HFF-Myc (cell line): Measurements from ENCODE around the gene ARHGEF12.

ENCODE experiments used
- DNase-seq: peaks from one replicate; pipeline ENCODE4 v3.0.0-alpha.2; 2011; ENCODE audit warnings: low read depth; ENCODE audit errors: extremely low read depth
- H3K4me3 ChIP-seq: replicated peaks from 2 replicates; pipeline ENCODE4 v1.5.1; 2011; ENCODE audit warnings: low read depth, mild to moderate bottlenecking, control low read depth, low read length
- TF ChIP-seq, protein P1 (sequence below): IDR thresholded peaks from 2 replicates; pipeline ENCODE4 v1.5.1; 2012; ENCODE audit warnings: mild to moderate bottlenecking, low read depth, low read length, control low read depth; ENCODE audit errors: missing control alignments

The ARHGEF12 gene

DNA sequence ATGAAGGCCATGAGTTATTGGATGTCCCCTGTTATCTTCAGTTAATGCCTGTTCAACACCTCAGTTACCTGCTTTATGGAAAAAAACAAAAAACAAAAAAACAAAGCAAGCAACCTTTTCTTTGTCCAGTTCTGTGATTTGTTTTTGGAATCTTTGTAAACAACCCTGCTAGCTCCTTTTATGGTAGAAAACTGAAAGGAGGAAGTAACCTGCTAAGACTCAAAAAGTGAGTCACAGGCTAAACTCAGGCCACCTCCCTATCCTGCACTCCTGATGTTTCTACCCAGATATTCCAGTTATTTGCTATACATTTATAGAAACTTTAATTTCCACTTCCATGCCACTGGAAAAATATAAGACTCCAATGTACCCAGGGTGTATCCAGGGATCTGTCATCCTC lies 31.7 kb upstream of the ARHGEF12 start:
- no peak overlapping the region for H3K4me3 ChIP-seq
- TF ChIP-seq, protein P1, sequence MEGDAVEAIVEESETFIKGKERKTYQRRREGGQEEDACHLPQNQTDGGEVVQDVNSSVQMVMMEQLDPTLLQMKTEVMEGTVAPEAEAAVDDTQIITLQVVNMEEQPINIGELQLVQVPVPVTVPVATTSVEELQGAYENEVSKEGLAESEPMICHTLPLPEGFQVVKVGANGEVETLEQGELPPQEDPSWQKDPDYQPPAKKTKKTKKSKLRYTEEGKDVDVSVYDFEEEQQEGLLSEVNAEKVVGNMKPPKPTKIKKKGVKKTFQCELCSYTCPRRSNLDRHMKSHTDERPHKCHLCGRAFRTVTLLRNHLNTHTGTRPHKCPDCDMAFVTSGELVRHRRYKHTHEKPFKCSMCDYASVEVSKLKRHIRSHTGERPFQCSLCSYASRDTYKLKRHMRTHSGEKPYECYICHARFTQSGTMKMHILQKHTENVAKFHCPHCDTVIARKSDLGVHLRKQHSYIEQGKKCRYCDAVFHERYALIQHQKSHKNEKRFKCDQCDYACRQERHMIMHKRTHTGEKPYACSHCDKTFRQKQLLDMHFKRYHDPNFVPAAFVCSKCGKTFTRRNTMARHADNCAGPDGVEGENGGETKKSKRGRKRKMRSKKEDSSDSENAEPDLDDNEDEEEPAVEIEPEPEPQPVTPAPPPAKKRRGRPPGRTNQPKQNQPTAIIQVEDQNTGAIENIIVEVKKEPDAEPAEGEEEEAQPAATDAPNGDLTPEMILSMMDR, result no peak
- no peak for DNase-seq

DNA sequence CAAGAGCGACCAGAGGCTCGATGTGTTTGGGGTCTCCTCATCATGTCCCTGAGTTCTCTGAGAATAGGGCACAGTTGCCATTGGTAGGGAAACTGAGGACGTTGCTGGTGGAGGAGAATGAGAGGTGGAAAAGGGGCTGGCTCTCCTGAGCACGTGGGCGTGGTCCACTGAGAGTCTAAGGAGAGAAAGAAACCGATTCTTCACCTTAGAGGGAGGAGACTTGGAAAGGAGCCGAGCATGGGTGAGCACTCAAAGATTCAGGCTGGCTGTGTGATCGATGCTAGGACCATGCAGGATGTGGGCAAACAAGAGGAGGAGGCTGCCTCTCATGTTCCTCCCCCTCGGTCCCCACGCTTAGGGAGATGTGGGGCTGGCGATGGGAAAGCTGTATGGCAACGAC lies 30.9 kb upstream of the ARHGEF12 start:
- DNase-seq, result no peak
- no peak overlapping the region for H3K4me3 ChIP-seq
- TF ChIP-seq, protein P1, result no peak

DNA sequence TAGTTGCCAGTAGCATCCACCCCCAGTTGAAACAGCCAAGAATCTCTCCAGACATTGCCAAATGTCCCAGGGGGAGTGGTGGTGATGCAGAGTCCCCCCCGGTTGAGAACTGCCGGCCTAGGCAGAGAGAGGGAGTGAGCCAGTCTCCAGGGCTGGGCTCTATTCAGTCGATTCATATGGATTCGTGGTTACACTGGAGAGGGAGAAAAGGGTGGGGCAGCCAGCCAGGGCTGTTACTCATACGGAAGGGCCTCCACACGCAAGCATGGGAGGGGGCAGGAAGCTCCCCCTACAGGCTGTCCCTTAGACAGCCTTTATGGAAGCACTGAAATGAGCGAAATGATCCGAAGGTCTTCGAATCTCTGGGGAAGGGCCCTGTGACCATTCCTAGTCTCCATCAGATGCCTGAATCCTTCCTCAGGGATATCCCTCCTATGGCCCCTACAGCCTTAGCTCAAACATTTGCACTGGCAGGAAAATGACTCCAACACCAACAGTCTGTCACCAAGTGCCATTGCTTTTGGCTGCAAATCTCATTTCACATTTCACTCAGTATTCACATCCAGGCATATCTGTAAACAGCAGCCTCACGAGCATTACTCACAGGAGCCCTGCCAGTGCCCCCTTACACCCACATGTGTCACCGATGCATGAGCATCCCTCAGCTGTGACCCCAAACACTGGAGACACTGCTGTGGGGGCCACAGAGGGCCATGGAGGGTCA lies 29.5 kb upstream of the ARHGEF12 start:
- TF ChIP-seq, protein P1, result peak; percentile 81
- DNase-seq, result peak; percentile 66
- H3K4me3 ChIP-seq, result no peak overlapping the region

DNA sequence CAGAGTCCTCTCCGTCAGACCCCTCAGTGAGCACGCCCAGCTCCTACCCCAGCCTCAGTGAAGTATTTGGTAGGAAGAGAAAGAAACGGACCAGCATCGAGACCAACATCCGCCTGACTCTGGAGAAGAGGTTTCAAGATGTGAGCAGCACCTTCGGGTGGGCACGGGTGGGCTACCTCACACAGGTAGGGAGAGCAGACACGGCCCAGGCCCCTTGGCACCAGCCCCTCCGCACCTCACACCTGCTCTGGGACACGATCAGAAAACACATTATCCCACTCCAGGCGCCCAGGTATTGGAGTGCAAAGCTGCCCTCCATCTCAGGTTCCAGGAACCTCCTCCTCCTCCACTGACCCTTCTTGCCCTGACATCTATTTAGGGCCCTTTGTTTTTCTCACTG lies 28.7 kb upstream of the ARHGEF12 start:
- no peak overlapping the region for H3K4me3 ChIP-seq
- TF ChIP-seq, protein P1, result no peak
- DNase-seq, result no peak

DNA sequence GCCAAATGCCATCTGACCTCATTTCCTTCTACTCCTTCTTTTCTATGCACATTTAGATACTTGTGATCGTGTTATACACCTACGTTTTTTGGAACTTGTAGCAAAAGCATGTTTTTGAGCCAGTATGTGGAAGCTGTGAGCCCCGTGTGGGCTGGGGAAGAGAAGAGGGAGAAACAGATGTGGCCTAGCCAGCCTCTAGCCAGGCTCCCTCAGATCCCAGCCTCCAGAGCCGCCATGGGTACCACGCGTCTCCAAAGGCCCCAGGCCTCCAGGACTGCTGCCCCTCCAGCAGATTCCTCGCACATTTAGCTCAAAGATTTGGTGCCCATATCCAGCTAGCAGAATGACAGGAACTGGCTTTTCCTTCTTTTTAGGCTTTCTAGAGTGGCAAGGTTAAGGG lies 28.1 kb upstream of the ARHGEF12 start:
- DNase-seq, result no peak
- H3K4me3 ChIP-seq, result no peak overlapping the region
- TF ChIP-seq, protein P1, result no peak

DNA sequence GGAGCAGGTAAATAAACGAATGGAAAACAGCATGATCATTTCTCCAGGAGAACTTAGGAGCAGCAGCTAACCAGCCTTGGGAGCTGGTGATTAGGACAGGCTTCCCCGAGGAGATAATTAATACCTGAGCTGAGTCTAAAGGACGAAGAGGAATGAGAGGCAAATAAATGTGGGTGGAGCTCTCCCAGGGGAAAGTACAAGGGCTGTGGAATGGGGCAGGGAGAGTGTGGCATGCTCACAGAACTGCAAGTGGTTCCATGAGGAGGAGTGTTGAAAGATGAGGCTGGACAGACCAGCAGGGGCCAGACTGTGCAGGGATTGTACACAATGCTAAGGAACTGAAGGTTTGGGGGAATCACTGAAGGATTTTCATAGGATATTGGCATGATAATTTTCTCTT lies 25.3 kb upstream of the ARHGEF12 start:
- H3K4me3 ChIP-seq, result no peak overlapping the region
- TF ChIP-seq, protein P1, result no peak
- DNase-seq, result no peak

DNA sequence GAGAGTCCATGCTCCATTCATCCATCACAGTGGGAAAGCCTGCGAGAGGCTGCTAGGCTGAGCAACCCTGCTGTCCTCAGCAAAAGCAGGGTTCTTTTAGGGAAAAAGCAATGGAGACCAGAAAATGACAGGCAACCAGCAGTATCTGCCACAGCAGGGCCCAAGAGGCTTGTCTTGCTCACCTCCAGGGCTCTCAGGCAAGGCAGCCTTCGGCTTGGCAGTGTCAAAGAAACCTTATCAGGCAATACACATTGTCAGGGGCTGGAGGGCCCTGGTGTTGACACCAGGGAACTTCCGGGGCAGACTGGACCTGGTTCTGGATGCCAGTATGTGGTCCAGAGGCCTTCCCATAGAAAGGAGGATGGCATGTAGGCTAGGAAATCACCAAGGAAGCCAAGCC lies 21.4 kb upstream of the ARHGEF12 start:
- H3K4me3 ChIP-seq, result no peak overlapping the region
- TF ChIP-seq, protein P1, result no peak
- no peak for DNase-seq
